ENCODE results near the gene GRID1.
"Not testable (repeated sequence)": the region's sequence is repeated elsewhere in the genome, so short reads cannot be mapped to it uniquely, and the experiment has no call there.

The GRID1 gene

DNA sequence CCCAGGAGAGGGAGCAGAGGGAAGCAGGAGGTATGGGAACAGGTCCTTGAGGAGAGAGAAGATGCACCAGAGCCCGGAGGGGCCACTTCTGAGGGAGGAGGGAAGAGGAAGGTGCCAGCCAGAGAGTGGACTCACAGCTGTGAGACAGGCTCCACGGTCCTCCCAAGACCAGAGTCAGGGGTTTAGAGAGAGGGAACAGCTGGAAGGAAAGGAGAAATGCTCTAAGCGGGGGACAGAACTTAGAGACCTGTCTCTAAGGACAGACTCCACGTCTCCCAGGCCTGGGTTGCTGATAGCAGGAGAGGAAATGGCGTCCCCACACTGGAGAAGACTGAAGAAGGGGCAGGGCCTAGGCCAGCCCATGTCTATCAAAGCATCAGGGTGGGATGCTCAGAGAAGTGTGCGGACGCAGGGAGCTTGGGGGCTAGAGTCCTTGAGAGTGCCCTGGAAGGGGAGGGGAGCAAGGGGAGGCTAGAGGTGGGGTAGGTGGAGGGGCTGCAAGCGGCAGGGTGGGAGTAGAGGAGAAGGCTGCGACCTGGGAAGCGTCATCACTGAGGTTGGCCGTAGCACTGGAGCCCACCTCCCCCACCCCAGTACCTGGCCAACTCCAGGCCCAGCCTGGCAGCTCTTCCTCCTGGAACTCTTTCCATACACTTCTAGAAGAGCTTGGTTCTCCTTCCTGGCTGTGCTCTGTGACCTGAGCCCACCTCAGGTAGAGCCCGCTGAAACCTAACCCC, 25.6 kb upstream of the GRID1 start:
- DNase-seq (ENCODE audit: low read depth, low spot score), result no peak

DNA sequence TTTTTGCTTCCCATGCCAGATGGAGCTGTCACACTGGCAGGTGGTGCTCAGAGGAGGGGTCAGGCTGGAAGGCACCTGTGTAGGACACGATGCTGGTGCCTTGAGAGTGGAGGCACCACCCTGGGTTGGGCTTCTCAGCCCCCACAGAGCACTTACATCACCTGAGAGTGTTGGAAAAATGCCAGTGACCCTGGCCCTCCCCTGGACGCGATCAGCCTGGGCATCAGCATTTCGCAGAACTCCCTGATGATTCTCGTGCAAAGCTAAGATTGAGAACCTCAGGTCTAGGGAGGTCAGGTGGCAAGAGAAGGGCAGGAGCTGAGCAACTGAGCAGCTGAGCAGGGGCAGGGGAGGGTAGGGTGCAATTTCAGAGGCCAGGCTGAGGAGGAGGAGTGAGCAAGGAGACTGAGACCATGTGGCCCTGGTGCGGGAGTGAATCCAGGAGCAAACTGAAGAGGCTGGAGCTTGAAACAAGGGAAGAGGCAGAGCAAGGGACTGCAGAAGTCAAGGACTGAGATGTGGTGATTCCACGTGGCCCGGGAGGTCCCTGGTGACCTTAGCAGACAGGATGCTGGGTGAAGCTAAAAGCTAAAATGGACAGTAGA, 24.7 kb upstream of the GRID1 start:
- DNase-seq (ENCODE audit: low read depth, low spot score), result no peak

DNA sequence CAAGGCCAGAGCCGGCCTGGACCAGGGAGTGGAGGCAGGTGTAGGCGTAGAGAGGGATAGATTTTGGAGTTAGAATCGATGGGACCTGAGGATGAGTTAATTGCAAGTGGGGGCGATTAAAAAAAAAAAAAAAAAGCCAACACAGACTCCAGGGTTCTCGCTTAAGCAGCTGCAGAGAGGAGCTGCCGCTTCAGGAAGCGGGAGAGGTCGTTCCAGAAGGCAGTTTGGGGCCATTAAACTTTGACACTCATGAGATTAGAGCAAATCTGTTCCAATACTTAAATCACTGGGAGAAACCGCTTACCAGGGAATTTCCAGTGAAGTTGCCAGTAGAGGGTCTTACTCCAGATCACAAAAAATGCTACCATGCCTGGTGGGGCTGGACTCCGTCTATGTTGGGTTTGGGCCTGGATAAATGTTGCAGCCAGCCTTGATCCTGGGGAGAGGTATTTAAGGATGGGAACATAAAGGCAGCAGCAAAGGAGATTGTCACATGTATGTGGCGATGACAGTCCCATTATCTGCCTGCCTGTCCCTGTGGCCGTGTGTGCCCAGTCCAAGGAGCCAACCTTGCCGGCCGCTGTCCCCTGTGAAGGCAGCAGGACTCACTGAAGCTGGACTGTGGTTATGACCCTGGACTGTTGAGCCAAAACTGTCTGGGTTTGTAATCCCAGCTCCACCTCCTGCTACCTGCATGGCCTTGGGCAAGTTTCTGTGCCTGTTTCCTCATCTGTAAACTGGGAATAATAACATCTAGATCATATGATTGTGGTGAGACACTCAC, 23.9 kb upstream of the GRID1 start:
- DNase-seq (ENCODE audit: low read depth, low spot score), result no peak

DNA sequence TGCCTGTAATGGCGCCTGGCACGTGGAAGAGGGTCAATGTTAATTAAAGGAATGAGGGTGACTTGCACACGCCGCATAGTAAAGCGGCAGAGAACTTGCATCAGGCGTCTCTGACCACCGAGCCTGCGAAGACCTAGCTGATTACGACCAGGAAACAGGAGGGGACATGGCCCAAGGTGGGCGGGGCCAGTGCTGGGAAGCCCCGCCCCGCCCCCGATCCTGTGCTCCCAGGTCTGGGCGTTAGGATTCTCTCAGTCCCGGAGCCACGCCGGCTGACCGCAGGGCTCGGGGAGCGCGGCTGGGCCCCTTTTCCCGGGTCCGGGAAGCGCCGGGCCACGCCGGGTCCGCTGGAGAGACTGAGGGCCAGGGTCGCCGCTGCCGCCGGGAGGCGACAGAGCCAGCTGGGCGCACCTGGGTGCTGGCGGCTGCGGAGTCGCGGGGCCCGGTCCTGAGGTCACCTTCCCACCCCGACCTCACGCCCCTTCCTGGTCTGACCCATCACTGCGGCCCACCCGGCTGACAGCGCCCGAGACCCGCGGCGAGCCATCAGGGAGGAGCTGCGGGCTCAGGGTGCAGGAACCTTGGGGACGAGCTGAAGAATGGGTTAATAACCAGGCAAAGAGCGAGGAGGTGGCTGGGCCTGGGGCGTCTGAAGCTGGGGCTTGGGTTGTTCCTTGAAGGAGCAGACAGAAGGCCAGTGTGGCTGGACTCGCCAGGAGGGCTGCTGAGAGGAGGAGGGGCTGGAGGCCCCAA, 23.0 kb upstream of the GRID1 start:
- DNase-seq (ENCODE audit: low read depth, low spot score), result no peak

DNA sequence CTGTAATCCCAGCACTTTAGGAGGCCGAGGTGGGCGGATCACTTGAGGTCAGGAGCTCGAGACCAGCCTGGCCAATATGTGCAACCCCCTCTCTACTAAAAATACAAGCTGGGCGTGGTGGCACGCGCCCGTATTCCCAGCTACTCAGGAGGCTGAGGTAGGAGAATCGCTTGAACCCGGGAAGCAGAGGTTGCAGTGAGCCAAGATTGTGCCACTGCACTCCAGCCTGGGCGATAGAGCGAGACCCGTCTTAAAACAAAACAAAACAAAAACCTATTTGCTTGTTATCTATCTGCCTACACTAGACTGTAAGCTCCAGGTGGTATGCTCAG, 22.5 kb upstream of the GRID1 start:
- not testable (repeated sequence) for DNase-seq (ENCODE audit: low read depth, low spot score)

GRCh38 chr10:86388119-86388704, 21.6 kb upstream of the GRID1 start:
- no peak for DNase-seq (ENCODE audit: low read depth, low spot score)

- no peak for DNase-seq (ENCODE audit: low read depth, low spot score)
Measured at GRCh38 chr10:86387178-86387794, 20.7 kb upstream of the GRID1 start.

GRCh38 chr10:86385806-86386205, 19.2 kb upstream of the GRID1 start:
- DNase-seq (ENCODE audit: low read depth, low spot score), result no peak

DNA sequence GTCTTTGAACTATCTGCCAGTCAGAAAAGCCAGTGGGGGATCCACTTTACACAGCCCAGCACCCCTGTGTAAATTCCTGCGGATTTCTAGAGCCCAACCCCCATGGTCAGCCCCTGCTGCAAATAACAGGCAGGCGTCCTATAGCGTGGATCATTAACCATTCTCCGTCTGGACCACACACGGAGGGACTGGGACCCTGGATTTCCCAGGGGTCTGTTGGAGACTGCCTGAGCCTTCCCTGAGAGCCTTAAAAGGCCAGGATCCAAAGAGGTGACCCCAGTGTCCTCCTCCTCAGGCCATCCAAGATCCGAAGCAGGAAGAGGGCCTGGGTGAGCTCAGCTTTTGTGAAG, 11.2 kb upstream of the GRID1 start:
- DNase-seq (ENCODE audit: low read depth, low spot score), result no peak

DNA sequence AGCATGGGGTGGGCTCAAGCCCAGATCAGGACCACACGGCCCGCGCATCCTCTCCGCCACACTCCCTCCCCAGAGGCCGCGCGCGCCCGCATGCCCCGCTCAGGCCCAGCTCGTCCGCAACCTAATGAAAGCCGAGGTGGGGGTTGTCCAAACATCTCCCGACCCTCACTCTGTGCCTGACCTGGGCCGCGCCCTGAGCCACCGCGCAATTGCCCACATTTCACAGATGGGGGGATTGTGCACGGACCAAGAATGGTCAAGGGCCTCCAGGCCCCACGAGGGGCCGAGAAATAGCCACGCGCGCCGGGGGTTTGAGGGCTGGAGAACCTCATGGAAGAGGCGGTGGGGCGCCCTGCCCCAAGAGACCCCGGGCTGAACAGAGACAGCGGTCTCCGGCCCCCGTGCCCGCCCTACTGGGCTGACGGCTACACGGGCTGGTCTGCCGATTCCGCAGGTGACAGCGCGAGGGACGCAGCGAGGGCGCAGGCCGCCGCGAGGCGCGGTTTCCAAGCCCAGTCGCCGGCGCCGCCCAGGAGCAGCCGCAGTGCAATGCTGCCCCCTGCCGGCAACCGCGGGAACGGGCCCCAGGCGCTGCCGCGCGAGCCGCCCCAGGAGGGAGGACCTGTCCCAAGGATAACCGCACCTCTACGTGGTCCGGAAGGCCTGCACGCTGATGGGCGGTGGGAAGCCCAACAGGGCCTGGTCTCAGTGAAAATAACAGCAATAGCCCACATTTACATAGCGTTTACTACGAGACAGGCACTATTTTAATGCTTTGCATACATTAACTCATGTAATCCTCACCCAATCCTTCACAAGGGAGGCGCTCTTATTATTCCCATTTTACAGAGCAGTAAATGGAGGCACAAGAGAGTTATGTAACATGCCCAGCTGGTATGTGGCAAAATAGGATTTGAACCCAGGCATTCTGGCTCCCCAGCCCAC, 10.5 kb upstream of the GRID1 start:
- peak; percentile 57 for DNase-seq (ENCODE audit: low read depth, low spot score)

- DNase-seq (ENCODE audit: low read depth, low spot score), result no peak
Measured at GRCh38 chr10:86376403-86376802, 9.8 kb upstream of the GRID1 start.

DNA sequence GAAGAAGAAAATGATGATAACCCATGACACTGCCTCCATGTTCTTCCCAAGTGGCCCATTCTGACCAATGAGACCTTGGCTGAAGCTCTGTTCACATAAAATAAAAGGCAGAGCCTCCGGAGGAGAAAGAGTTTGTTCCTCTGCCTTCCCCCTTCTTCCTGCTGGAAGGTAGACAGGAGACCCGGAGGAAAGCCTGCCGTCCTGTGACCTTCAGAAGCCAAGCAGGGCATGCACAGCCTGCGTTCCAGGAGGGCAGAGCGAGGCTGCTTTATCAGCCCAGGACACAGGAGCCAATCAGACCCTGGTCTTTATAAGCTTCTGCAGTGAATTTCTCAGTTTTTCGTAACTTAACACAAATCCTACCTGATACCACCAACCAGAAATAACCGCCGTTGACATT, 8.6 kb upstream of the GRID1 start:
- DNase-seq (ENCODE audit: low read depth, low spot score), result no peak

DNA sequence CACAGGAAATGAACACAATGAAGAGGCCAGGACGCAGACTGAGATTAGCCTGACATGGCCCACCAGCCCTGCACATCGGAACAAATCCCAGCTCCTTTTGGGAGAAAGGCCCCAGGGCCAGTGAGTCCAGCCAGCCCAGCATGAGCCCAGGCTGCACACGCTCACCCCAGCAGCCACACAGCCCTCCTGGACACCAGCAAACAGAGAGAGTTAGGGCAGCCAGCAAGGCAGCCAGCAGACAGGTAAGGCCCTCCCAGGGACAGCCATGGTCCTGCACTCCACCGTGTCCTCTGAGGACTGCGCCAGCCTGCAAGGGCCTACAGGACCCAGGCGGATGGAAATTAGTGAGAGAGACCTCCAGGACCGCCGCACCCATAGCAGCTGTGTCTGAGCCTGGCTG, 8.1 kb upstream of the GRID1 start:
- no peak for DNase-seq (ENCODE audit: low read depth, low spot score)

GRCh38 chr10:86373828-86374227, 7.2 kb upstream of the GRID1 start:
- no peak for DNase-seq (ENCODE audit: low read depth, low spot score)

DNA sequence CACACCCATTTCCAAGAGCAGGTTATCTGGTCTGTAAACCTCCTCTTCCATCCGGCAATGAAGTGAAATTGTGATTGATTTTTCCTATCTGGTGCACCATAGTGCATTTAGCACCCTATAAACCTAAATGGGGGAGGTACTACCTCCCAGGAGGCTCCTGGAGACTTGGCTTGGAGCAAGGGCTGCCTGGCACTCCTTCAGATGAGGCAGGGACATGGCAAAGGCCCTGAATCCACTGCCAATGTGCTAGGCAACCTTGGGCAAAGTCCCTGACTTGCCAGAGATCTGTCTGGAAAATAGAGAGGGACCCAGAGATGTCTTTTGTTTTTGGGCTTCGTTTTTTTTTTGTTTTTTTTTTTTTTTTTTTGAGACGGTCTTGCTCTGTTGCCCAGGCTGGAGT, 6.7 kb upstream of the GRID1 start:
- DNase-seq (ENCODE audit: low read depth, low spot score), result no peak

DNA sequence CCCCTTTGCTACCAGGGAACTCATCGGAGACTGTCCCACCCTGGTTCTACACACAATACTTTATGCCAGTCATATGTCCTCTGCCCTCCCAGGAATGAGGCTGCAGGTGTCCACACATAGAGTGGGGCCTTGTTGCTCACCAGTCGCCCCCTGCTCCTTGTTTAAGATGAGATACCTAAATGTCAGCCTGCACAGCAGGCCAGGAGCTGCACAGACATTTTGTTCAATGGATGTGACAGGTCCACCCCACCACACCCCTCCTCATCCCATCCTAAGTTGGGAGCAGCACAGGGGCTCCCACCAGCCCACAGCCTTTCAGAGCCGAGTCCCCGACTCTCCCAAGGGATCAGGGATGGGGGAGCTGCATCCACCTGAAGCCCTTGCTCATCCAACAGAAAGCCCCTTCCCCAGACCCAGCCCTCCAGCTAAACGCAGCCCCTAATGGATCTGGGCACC, 6.2 kb upstream of the GRID1 start:
- DNase-seq (ENCODE audit: low read depth, low spot score), result no peak

DNA sequence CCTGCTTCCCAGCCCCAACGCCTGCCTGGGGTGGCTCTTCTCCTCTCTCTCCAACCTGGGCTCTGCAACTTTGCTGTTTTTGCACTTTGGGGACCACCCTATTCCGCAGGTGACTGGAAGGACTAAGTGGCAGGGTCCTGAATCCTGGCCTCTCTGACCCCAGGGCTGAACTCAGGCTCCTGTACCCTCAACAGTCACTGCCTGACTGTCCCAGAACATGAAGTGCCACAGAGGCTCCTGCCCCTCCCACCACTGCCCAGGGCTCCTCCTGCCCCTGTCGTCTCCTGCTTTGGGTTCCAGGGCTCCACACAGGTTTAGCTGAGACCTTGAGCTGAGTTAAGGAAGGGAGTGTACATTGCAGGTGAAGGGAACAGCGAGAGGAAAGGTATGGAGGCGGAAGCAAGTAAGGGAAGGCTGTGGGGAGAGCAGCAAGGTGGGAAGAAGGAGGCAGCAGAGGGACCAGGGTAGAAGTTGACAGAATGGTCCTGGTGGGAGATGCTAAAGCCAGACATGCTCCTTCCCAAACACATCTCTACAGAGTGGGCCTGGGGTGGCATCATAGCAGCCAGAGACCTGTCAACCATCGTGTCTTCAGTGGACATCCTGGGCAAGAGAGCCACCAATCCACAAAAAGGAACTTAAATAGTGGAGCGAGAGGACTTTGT, 5.7 kb upstream of the GRID1 start:
- DNase-seq (ENCODE audit: low read depth, low spot score), result no peak

DNA sequence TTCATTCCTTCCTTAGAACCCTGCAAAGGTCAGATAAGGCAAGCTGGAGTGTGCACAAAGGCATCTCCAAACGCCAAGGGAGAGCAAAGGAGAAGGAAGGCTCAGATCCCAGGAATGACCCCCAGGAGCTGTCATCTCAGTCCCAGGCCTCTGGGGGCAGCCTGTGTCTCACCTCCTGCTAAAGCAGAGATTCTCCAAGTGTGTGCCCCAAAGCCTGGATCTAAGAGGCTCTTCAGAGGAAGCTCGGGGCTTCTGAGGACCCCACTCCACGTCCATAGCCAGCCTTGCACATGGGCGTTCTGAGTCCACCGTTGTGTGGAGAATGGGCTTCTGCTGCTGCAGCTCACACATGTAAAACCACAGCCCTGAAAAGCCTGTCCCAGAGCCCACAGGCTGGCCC, 5.1 kb upstream of the GRID1 start:
- no peak for DNase-seq (ENCODE audit: low read depth, low spot score)

- no peak for DNase-seq (ENCODE audit: low read depth, low spot score)
Measured at GRCh38 chr10:86371116-86371515, 4.5 kb upstream of the GRID1 start.
